HG03108 (cell line): ENCODE results near the gene PRXL2B.

ENCODE experiments used
- ATAC-seq: cut with Tn5 transposase; IDR thresholded peaks from one replicate; pipeline ENCODE4 v1.9.1; 2021; ENCODE audit warnings: moderate library complexity; ENCODE audit not compliant: unreplicated experiment

The PRXL2B gene

GRCh38 chr1:2584686-2585317 is 1.8 kb upstream of the PRXL2B start:
- ATAC-seq, result no peak

DNA sequence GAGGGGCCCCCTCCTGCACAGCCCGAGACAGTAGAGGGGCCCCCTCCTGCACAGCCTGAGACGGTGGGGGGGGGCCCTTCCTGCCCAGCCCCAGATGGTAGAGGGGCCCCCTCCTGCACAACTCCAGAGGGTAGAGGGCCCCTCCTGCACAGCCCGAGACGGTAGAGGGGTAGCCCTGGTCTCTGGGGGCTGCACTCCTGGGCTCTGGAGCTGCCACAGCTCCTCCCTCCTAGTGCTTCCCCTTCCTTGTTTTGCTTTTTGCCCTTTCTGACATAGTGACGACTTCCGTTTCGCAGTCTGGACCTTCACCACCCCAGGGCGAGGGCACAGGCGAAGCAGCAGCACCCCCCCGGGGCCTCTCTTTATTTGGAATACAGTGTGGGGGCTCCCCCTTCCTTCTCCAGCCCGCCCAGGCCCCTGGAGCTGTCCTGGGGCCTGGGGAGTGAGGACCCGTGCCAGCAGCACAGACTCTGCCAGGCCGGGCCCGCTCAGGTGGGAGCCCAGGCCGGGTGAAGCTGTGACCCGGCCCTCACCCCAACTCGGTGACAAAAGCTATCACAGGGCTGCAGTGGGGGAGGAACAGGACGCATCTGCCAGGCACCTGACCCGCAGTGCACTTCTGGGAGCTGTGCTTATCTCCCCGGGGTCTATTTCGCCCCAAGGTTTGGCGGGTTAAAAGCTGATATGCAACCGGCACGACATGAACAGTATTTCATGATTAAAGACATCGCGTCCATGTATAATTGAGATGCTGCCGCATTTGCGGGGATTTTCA is 1.1 kb upstream of the PRXL2B start:
- peak; percentile 36 for ATAC-seq

DNA sequence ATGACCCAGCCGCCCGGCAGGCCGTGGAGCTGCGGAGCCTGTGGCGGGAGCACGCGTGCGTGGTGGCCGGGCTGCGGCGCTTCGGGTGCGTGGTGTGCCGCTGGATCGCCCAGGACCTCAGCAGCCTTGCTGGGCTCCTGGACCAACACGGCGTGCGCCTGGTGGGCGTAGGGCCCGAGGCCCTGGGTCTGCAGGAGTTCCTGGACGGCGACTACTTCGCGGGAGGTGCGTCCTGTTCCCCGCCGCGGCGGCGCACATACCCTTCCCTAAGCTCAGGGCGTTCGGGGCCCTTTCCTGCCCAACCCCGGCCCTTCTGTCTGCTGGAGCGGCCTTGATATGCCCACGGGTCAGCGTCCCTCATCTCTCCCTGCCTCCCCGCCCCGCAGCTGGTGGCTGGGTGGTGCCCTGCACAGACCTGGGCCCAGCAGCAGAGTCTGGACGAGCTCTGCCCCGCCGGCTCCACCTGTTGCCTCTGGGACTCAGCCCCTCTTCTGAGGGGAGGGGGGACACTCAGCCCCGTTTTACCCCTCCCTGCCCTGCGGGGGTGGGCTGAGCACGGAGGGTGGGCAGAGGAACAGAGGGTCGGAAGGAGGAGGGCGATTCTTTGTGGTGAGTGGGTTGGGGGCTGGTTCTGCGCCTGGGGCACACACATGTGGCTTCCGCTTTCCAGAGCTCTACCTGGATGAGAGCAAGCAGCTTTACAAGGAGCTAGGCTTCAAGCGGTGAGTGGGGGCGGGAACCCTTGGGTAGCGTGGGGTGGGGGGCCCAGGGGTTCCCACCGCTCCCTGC is 688 bp downstream of the PRXL2B start:
- ATAC-seq, result no peak

- no peak for ATAC-seq
Observed at GRCh38 chr1:2587860-2588571, 1.4 kb downstream of the PRXL2B start.

GRCh38 chr1:2588661-2589430 is 2.3 kb downstream of the PRXL2B start:
- ATAC-seq, result no peak

GRCh38 chr1:2589431-2590232 is 3.1 kb downstream of the PRXL2B start:
- ATAC-seq, result no peak

DNA sequence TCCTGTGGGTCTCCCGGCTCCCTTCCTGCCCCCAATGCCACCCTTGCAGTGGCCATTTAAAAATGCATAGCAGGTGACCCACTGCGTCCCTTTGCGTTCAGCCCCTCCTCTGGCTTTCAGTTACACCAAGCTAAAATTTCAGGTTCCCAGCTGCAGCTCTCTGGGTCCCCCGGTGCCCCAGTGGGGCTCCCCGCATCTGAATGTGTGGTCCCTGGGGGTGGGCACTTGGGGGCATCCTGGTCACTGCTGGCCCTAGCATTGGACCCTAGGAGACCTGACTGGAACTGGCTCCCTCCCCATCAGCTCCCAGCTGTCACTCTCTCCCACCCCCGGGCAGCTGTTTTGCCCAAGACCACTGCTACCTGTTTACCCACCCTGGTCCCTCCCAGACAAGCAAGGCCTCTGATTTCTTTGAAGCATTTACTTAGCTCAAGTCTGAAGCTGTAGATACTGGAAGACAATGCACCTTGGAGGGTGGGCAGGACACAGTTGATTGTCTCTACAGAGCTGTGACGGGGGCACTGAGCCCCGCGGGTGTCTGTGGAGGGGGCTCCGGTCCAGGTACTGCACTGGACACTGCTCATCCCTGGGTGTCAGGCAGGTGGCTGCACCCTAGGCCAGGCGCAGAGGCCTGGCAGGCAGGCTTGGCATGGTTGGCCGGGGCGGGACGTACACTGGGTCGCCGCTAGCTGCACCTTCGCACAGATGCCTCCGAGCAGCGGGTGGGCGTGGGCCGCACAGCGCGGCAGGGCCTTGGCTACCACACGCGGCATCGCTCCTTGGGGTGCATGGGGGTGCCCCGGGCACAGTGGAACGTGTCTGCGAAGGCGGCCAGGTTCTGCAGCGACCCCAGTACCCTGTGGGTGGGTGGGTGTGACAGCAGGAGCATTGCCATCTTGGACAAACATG is 3.9 kb downstream of the PRXL2B start:
- ATAC-seq, result no peak

DNA sequence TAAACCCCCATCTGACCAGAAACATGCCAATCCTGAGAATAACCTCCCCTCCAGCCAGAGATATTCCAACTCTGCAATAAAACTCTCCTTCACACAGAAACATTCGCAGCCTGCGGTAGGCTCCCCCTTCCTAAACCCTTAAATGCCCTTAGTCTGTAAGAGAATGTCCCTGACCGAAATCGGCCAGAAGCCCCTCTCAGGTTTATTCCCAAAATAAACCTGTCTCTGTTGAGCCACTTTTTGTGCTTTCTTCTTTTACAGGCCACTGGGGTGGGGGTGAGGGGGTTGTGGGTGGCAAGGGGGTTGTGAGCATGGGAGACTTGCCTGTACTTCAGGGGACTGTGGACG is 4.6 kb downstream of the PRXL2B start:
- ATAC-seq, result no peak

- ATAC-seq, result no peak
Observed at GRCh38 chr1:2591581-2592261, 5.1 kb downstream of the PRXL2B start.

DNA sequence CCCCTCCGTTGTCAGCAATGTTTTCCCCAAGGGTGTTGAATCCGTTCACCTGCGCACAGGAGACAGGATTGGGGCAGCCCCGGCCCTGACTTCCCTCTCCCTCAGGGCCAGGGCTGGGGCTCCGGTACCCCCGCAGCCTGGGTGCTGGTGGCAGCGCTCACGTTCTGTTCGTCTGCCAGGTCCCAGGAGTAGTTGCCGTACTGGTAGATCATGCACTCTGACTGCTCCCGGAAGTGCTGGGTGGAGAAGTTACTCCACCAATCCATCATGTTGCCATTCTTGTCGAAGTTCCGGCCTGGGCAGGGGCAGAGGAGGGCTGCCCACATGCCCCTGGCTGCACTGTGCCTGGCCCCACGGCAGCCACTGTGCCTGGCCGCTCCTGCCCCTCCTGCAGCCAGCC is 6.1 kb downstream of the PRXL2B start:
- ATAC-seq, result no peak

DNA sequence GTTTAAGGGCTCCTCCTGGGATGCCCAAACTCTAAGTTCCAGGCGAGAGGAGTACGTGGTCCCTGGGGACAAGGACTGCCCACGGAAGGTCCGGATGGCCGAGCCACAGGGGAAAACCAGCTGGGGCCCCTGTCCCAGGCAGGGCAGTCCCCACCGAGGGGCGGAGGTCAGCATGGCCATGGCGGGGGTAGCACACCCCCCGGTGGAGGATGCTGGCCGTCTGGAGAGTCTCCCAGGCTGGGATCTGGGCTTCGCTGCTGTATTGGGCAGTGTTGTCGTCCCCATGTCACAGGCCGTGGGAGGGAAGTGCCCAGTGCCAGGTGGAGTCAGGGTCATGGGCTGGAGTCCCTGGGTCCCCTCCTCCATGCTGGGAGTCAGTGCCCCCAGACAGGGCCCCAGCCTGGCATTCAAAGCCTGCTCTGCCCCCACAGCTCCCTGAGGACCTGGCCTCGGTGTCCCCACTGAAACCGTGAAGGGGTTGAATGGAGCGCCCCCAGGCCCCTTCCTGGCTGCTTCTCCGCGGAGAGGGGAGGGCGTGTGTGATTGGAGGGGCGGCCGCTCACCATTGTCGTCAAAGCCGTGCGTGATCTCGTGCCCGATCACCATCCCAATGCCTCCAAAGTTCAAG is 6.8 kb downstream of the PRXL2B start:
- ATAC-seq, result no peak

DNA sequence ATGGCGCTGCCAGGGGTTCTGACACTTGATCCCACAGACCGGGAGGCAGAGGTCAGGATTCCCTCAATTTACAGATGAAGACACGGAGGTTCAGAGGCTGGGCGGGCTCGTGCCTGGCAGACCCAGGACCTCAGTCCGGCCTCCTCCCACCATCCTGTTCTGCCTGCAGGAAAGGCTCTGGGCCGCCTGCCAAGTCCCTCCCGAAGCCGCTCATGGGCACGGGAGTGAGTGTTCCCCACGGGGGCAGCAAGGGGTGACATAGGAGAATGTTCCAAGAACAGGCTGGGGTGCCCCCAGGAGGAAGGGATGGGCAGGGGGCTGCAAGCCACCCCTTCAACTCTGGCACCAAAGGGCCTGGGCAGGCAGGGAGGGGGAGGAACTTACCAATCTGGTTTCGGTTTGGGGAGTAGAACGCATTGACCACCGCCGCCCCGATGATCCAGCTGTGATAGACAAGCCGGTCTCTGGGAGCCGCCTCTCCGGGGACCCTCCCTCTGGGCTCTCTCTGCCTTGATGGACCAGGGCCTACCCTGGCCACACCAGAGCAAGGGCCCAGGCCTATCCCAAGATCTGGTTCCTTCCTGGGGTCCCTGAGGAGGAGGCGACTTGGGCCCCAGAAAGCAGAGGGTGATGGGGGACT is 7.5 kb downstream of the PRXL2B start:
- no peak for ATAC-seq

GRCh38 chr1:2594641-2595131 is 8.1 kb downstream of the PRXL2B start:
- no peak for ATAC-seq

DNA sequence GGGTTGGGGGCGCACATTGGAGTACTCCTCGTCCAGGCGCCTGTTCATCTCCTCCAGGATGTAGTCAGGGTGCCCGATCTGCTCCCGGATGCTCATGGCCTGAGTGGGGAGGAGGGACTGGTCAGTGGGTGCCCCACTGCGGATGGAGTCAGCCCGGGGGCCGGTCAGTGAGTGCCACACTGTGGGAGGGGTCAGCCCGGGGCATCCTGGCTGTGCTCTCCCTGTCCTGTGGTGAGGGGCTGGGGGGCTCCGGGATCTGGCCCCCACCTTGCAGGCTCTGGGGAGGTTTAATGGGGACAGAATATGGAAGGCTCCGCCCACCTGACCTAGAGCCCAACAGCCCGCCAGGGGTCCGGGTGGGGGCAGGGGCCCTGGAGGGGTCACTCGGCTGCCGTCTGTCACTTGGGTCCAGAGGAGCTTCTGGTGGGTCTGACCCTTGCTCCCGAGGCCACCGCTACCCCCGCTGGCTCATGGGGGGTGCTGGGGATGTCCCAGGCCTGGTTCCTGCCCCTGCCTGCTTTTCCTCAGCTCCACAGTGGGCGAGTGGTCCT is 8.8 kb downstream of the PRXL2B start:
- no peak for ATAC-seq

DNA sequence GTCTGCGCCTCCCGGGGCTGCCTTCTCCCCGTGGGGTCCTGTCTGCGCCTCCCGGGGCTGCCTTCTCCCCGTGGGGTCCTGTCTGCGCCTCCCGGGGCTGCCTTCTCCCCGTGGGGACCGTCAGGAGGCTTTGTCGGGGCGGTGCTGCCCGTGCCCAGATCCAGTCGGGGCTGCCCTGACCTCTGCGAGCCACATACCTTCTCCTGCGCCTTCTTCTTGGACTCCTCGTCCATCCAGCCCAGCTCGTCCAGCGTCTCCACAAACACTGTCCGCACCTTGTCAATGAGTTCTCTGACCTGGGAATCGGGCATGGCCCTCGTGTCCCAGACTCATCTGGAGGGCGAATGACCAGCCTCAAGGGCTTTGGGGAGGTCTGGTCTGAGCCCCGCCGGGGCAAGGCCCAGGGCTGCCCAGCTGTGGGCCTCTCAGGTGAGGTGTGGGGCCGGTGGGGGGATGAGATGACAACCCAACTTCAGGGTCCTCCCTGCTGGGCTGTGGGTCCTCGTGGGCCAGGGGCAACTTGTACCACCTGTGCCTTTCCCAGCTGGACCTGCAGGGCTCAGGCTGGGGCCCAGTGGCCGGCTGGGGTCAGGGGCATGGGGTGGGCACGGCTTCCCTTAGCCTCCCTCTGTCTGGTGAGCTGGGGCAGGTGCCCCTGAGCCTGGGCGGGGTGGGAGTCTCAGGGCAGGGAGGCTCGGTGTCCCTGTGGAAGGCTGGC is 9.4 kb downstream of the PRXL2B start:
- no peak for ATAC-seq
